ENCODE data around the gene OTUB1. TPM values are rescaled to one million over a fixed set of nuclear protein-coding genes. Genes with fewer than 3 reads are reported as not detected.

OTUB1 gene
- total and polyA plus RNA-seq, 2 of the 4 experiments (the other 2 are of a cell fraction), result 69.0 to 168 TPM

GRCh38 chr11:64035576-64035975 is 49.3 kb downstream of the OTUB1 start, which contains the start of gene FLRT1:
TSS of gene FLRT1 (plus strand) at chr11:64035931. CDS start at chr11:64116268, 80,337 bp downstream.
- in situ Hi-C loops (cut with MboI; ENCODE audit: low sequenced_read_pairs) (no loop called here), intact Hi-C loops (cut with micrococcal nuclease) (no loop called here), dilution Hi-C loops (cut with HindIII; ENCODE audit: low sequenced_read_pairs, unreplicated experiment) (no loop called here)
- H2AFZ ChIP-seq (replicated peaks; ENCODE audit: low read length, poor library complexity), result peak within 1 kb of the TSS; percentile 78
- no peak for DNase-seq
- CTCF ChIA-PET, result no interaction called here
- H4K5ac ChIP-seq (ENCODE audit: low read depth, low read length), result no peak within 1 kb of the TSS
- no peak within 1 kb of the TSS for H3K9ac ChIP-seq (ENCODE audit: low read depth, low read length)
- no peak within 1 kb of the TSS; the same call in 1 of the 2 replicates for H3K4ac ChIP-seq (ENCODE audit: low read depth, low read length)
- H4K8ac ChIP-seq (ENCODE audit: low read depth in 2 of 2, low read length in 2 of 2), result no peak within 1 kb of the TSS
- H3K36me3 ChIP-seq (ENCODE audit: control insufficient read depth, insufficient read depth, low read length), result no peaks in the 10 kb centered on the region
- no peak for TF ChIP-seq BHLHE40 (IDR thresholded peaks at IDR 0.05; ENCODE audit: low read depth, low read length)
- TF ChIP-seq, protein P1, sequence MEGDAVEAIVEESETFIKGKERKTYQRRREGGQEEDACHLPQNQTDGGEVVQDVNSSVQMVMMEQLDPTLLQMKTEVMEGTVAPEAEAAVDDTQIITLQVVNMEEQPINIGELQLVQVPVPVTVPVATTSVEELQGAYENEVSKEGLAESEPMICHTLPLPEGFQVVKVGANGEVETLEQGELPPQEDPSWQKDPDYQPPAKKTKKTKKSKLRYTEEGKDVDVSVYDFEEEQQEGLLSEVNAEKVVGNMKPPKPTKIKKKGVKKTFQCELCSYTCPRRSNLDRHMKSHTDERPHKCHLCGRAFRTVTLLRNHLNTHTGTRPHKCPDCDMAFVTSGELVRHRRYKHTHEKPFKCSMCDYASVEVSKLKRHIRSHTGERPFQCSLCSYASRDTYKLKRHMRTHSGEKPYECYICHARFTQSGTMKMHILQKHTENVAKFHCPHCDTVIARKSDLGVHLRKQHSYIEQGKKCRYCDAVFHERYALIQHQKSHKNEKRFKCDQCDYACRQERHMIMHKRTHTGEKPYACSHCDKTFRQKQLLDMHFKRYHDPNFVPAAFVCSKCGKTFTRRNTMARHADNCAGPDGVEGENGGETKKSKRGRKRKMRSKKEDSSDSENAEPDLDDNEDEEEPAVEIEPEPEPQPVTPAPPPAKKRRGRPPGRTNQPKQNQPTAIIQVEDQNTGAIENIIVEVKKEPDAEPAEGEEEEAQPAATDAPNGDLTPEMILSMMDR (conservative IDR thresholded peaks at IDR 0.05; ENCODE audit: low read depth, low read length), result no peak
- TF ChIP-seq NFE2L2 (IDR thresholded peaks at IDR 0.05; ENCODE audit: low read depth, low read length), result no peak
- TF ChIP-seq, protein P2, sequence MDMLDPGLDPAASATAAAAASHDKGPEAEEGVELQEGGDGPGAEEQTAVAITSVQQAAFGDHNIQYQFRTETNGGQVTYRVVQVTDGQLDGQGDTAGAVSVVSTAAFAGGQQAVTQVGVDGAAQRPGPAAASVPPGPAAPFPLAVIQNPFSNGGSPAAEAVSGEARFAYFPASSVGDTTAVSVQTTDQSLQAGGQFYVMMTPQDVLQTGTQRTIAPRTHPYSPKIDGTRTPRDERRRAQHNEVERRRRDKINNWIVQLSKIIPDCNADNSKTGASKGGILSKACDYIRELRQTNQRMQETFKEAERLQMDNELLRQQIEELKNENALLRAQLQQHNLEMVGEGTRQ (IDR thresholded peaks at IDR 0.05; ENCODE audit: low read depth, low read length), result no peak
- TF ChIP-seq, protein P3, sequence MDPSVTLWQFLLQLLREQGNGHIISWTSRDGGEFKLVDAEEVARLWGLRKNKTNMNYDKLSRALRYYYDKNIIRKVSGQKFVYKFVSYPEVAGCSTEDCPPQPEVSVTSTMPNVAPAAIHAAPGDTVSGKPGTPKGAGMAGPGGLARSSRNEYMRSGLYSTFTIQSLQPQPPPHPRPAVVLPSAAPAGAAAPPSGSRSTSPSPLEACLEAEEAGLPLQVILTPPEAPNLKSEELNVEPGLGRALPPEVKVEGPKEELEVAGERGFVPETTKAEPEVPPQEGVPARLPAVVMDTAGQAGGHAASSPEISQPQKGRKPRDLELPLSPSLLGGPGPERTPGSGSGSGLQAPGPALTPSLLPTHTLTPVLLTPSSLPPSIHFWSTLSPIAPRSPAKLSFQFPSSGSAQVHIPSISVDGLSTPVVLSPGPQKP (IDR thresholded peaks at IDR 0.05; ENCODE audit: borderline replicate concordance, low read depth, low read length), result no peak
- TF ChIP-seq RCOR1 (IDR thresholded peaks at IDR 0.05; ENCODE audit: insufficient replicate concordance, low read length), result no peak
- TF ChIP-seq RAD21 (IDR thresholded peaks at IDR 0.05; ENCODE audit: low read length), result no peak
- no peak for TF ChIP-seq CHD1 (IDR thresholded peaks at IDR 0.05; ENCODE audit: low read depth, low read length)
- TF ChIP-seq MAFK (IDR thresholded peaks at IDR 0.05; ENCODE audit: low read depth, low read length), result no peak
- H2BK120ac ChIP-seq (ENCODE audit: low read depth, low read length), result 0 out of 2 replicates have a peak within 1 kb of the TSS, but pooled peaks have one; percentile 48
- peak within 1 kb of the TSS; percentile 80; the same call in 1 of the 2 replicates for H2AK5ac ChIP-seq (ENCODE audit: low read depth, low read length)
- no peak within 1 kb of the TSS for H3K27ac ChIP-seq (ENCODE audit: insufficient read depth, low read length)
- no peak within 1 kb of the TSS for H3K18ac ChIP-seq (ENCODE audit: low read depth, low read length)
- no TSS peak for BruUV-seq (replicated peaks)
- peak within 1 kb of the TSS; percentile 74 for H3K4me2 ChIP-seq (ENCODE audit: low read depth, low read length)
- H3K23ac ChIP-seq (ENCODE audit: low read depth, low read length), result peak within 1 kb of the TSS; percentile 47; the same call in 1 of the 2 replicates
- POLR2A ChIA-PET (ENCODE audit: unreplicated experiment), result interaction anchor here (0.5 kb wide), 1 partner anchor 17 kb away, joined by 4 read pairs; no protein-coding TSS in a partner anchor
- H2BK20ac ChIP-seq (ENCODE audit: low read depth, low read length), result 0 out of 2 replicates have a peak within 1 kb of the TSS, but pooled peaks have one; percentile 7
- no peaks in the 10 kb centered on the region for H3K9me3 ChIP-seq (ENCODE audit: control insufficient read depth, insufficient read depth, low read length)
- no peaks in the 10 kb centered on the region for H3K79me1 ChIP-seq (ENCODE audit: low read depth in 1 of 2, low read length in 2 of 2)
- H3K4me3 ChIP-seq (ENCODE audit: insufficient read depth, low read depth, low read length), result peak within 1 kb of the TSS; percentile 47
- WGBS, 2 experiments (ENCODE audit: extremely low coverage in 2 of 2, insufficient read length in 1 of 2), result 1% methylated on average over 17 of the region's 64 CpGs; no CpG with 5 or more reads in 1 of the 2 experiments
- 0 out of 2 replicates have a peak, but pooled peaks cover 3% of the 10 kb centered on the region for H4K20me1 ChIP-seq (ENCODE audit: insufficient read depth, low read length)
- ATAC-seq (ENCODE audit: low read depth), result 0 out of 2 replicates have a peak, but pooled peaks have one; percentile 12
- H3K14ac ChIP-seq (replicated peaks; ENCODE audit: low read depth, low read length), result no peak within 1 kb of the TSS
- H3K4me1 ChIP-seq (ENCODE audit: control insufficient read depth, insufficient read depth, low read length), result peaks cover 8% of the 10 kb centered on the region; the same call in 1 of the 2 replicates
- no peak within 1 kb of the TSS for H2BK15ac ChIP-seq (ENCODE audit: low read depth, low read length)
- peaks cover 12% of the 10 kb centered on the region for H3K27me3 ChIP-seq (ENCODE audit: control insufficient read depth, insufficient read depth, low read length)
- H2BK5ac ChIP-seq (ENCODE audit: low read depth, low read length, poor library complexity, severe bottlenecking), result no peak within 1 kb of the TSS
- H4K91ac ChIP-seq (ENCODE audit: insufficient read depth, low read depth, low read length), result no peak within 1 kb of the TSS
- H3K9me1 ChIP-seq (ENCODE audit: insufficient read depth, low read length), result peaks cover 3% of the 10 kb centered on the region; the same call in 1 of the 2 replicates
- H3K56ac ChIP-seq (ENCODE audit: extremely low read depth, insufficient read depth, low read length), result no peak within 1 kb of the TSS
- H2AK9ac ChIP-seq (replicated peaks; ENCODE audit: low read depth, low read length, poor library complexity), result peak within 1 kb of the TSS; percentile 89
